Motor neuron (in vitro differentiated cells): ENCODE data around the gene FBP2. TPM values are rescaled to one million over a fixed set of nuclear protein-coding genes. Genes with fewer than 3 reads are reported as not detected.

ENCODE experiments used
- ATAC-seq, 8 experiments: fragments of 200-7000 bp; cut with Tn5 transposase; replicated peaks in 6 of 8; 2 replicates each; pipeline ENCODE4 v1.8.0; 2021; ENCODE audit warnings: mild to moderate bottlenecking in 8 of 8, moderate library complexity in 8 of 8
- H3K27ac ChIP-seq, 2 donors: fragments of 250-450 bp; sonication (Bioruptor Pico); 2 replicates each; pipeline ENCODE4 v1.9.0; 2021; ENCODE audit warnings: antibody characterized with exemption in 2 of 2, mild to moderate bottlenecking in 2 of 2, moderate library complexity in 1 of 2
- H3K4me1 ChIP-seq, 2 donors: fragments of 250-450 bp; sonication (Bioruptor Pico); replicated peaks in 1 of 2; 2 replicates each; pipeline ENCODE4 v1.6.1; 2021; ENCODE audit warnings: antibody characterized with exemption in 2 of 2, mild to moderate bottlenecking in 2 of 2, moderate library complexity in 1 of 2
- H3K4me3 ChIP-seq, 5 donors: fragments of 250-450 bp; sonication (Bioruptor Pico); 2 replicates each; pipeline ENCODE4 v1.9.0; 2021; ENCODE audit warnings: antibody characterized with exemption in 5 of 5, mild to moderate bottlenecking in 5 of 5, moderate library complexity in 4 of 5
- WGBS, 10 experiments: fragments of 450-650 bp; shearing (Covaris generic); methylation state at CpG; one replicate each; pipeline ENCODE4 v1.0.0; 2022; 5-methylcytosine and 5-hydroxymethylcytosine counted together
- in situ Hi-C, 9 experiments: fragments of 400-800 bp; cut with MboI; loops; one replicate each; pipeline ENCODE4 v1.15.0; 2021; ENCODE audit warnings: low sequenced_read_pairs in 9 of 9, low pct_unique_long_range_greater_than_20kb in 2 of 9; ENCODE audit not compliant: unreplicated experiment in 9 of 9
- total RNA-seq, 8 experiments: library from RNA; unstranded; fragments of 300-600 nt; gene quantifications; 2 replicates each; pipeline versions ENCODE4 v1.2.3 to v1.2.4, GENCODE V29; 2022

FBP2 gene
- under 1 TPM in 3 of 8 experiments, not detected in 5; 0.05 to 0.42 (median 0.29) TPM for total RNA-seq

- H3K27ac ChIP-seq: no peak within 1 kb of the TSS
- ATAC-seq: no peak
- H3K4me3 ChIP-seq: no peak within 1 kb of the TSS
- WGBS, 10 experiments: 23 to 100% (median 78%) methylated on average over 1 to 9 of the region's 21 CpGs; no CpG with 5 or more reads in 2 of the 10 experiments
- in situ Hi-C loops: no loop called here
- no peaks in the 10 kb centered on the region for H3K4me1 ChIP-seq
These were observed at the start of gene FBP2 for GRCh38 chr9:94593459-94594345. Gene FBP2 (minus strand): TSS chr9:94593824. CDS start chr9:94593726, 98 bp downstream.

- no peak overlapping the region for H3K4me3 ChIP-seq
- H3K4me1 ChIP-seq: peaks cover 13 to 15% of the 10 kb centered on the region in 2 donors
- WGBS, 10 experiments: 50 to 86% (median 82%) methylated on average over 1 to 5 of the region's 8 CpGs; no CpG with 5 or more reads in 6 of the 10 experiments
- in situ Hi-C loops: no loop called here
- ATAC-seq: no peak
- no peak overlapping the region for H3K27ac ChIP-seq
These were observed 49.6 kb upstream of the FBP2 start for GRCh38 chr9:94643176-94643575.

GRCh38 chr9:94642501-94642900, 48.9 kb upstream of the FBP2 start:
- in situ Hi-C loops: no loop called here
- WGBS, 10 experiments: 86 to 100% methylated on average over 2 to 5 of the region's 5 CpGs; no CpG with 5 or more reads in 8 of the 10 experiments
- peaks cover 13 to 15% of the 10 kb centered on the region in 2 donors for H3K4me1 ChIP-seq
- no peak for ATAC-seq
- H3K4me3 ChIP-seq: no peak overlapping the region
- H3K27ac ChIP-seq: no peak overlapping the region

GRCh38 chr9:94639999-94640376, 46.4 kb upstream of the FBP2 start:
- peaks cover 0 to 3% of the 10 kb centered on the region in 2 donors for H3K4me1 ChIP-seq
- WGBS, 10 experiments: 25 to 92% (median 72%) methylated on average over 2 to 12 of the region's 15 CpGs; no CpG with 5 or more reads in 1 of the 10 experiments
- H3K27ac ChIP-seq: no peak overlapping the region
- H3K4me3 ChIP-seq: peak overlapping the region in 1 of 5 donors; percentile 18
- ATAC-seq: no peak
- in situ Hi-C loops: no loop called here

- ATAC-seq: peak; percentile 34 to 84 (median 71)
- in situ Hi-C loops: no loop called here
- Histone ChIP-seq H3K27ac (no peak within 1 kb of the TSS), H3K4me1 (peaks cover 0 to 3% of the 10 kb centered on the region in 2 donors), H3K4me3 (peak within 1 kb of the TSS in 4 of 5 donors; percentile 13 to 29 (median 22))
- 5 to 10% (median 8%) methylated on average over 4 to 17 of the region's 79 CpGs; no CpG with 5 or more reads in 7 of the 10 experiments for WGBS, 10 experiments
These were observed 45.7 kb upstream of the FBP2 start, which contains the start of gene FBP1 for GRCh38 chr9:94639061-94639998. Gene FBP1 (minus strand): TSS chr9:94639518. CDS start chr9:94639310, 208 bp downstream.

- WGBS, 10 experiments: 53 to 100% (median 94%) methylated on average over 1 to 4 of the region's 17 CpGs; no CpG with 5 or more reads in 6 of the 10 experiments
- Histone ChIP-seq H3K4me1 (peaks cover 0 to 3% of the 10 kb centered on the region in 2 donors), H3K27ac (no peak overlapping the region), H3K4me3 (peak overlapping the region in 1 of 5 donors; percentile 29)
- ATAC-seq: no peak
- in situ Hi-C loops: no loop called here
These were observed 44.9 kb upstream of the FBP2 start for GRCh38 chr9:94638335-94639060.

GRCh38 chr9:94632737-94633136, 39.1 kb upstream of the FBP2 start:
- Histone ChIP-seq H3K4me3 (no peak overlapping the region), H3K4me1 (no peaks in the 10 kb centered on the region), H3K27ac (no peak overlapping the region)
- ATAC-seq: no peak
- 0 to 100% (median 65%) methylated on average over 1 to 5 of the region's 5 CpGs; no CpG with 5 or more reads in 3 of the 10 experiments for WGBS, 10 experiments
- in situ Hi-C loops: no loop called here

- WGBS, 10 experiments: 20 to 88% (median 63%) methylated on average over 1 to 8 of the region's 8 CpGs; no CpG with 5 or more reads in 1 of the 10 experiments
- no peak overlapping the region for H3K4me3 ChIP-seq
- in situ Hi-C loops: no loop called here
- no peaks in the 10 kb centered on the region for H3K4me1 ChIP-seq
- no peak for ATAC-seq
- H3K27ac ChIP-seq: no peak overlapping the region
These were observed 38.0 kb upstream of the FBP2 start for GRCh38 chr9:94631599-94631998.

- Histone ChIP-seq H3K4me3 (no peak overlapping the region), H3K4me1 (no peaks in the 10 kb centered on the region), H3K27ac (no peak overlapping the region)
- in situ Hi-C loops: no loop called here
- 33 to 100% (median 52%) methylated on average over 1 to 4 of the region's 5 CpGs; no CpG with 5 or more reads in 3 of the 10 experiments for WGBS, 10 experiments
- ATAC-seq: no peak
These were observed 37.2 kb upstream of the FBP2 start for GRCh38 chr9:94630833-94631232.

GRCh38 chr9:94630281-94630680, 36.7 kb upstream of the FBP2 start:
- WGBS, 10 experiments: 30 to 100% (median 63%) methylated on average over 1 to 3 of the region's 3 CpGs; no CpG with 5 or more reads in 6 of the 10 experiments
- no peak overlapping the region for H3K4me3 ChIP-seq
- ATAC-seq: no peak
- in situ Hi-C loops: no loop called here
- no peaks in the 10 kb centered on the region for H3K4me1 ChIP-seq
- no peak overlapping the region for H3K27ac ChIP-seq

- WGBS, 10 experiments: 25 to 100% (median 83%) methylated on average over 1 to 2 of the region's 6 CpGs; no CpG with 5 or more reads in 3 of the 10 experiments
- Histone ChIP-seq H3K27ac (no peak overlapping the region), H3K4me3 (no peak overlapping the region), H3K4me1 (no peaks in the 10 kb centered on the region)
- ATAC-seq: no peak
- in situ Hi-C loops: no loop called here
These were observed 33.7 kb upstream of the FBP2 start for GRCh38 chr9:94627287-94627686.

GRCh38 chr9:94625835-94626234, 32.2 kb upstream of the FBP2 start:
- no peak overlapping the region for H3K27ac ChIP-seq
- no peak for ATAC-seq
- no peak overlapping the region for H3K4me3 ChIP-seq
- in situ Hi-C loops: no loop called here
- WGBS, 10 experiments: 43 to 71% (median 58%) methylated on average over 1 to 8 of the region's 12 CpGs; no CpG with 5 or more reads in 5 of the 10 experiments
- no peaks in the 10 kb centered on the region for H3K4me1 ChIP-seq
